Urothelium cell line (cell line): ENCODE results near the gene WDR4.
A peak's percentile ranks its signal among the peaks of the same experiment; 100 is the strongest.
"Not testable (repeated sequence)": the region's sequence is repeated elsewhere in the genome, so short reads cannot be mapped to it uniquely, and the experiment has no call there.

Experiments
- DNase-seq: peaks from one replicate; pipeline ENCODE4 v3.0.0; 2011; ENCODE audit warnings: low spot score, mixed read lengths
- FAIRE-seq: peaks from 2 replicates; lab custom pipeline; 2011; peaks lifted over from hg19 to GRCh38; lab: Jason Lieb, UNC

WDR4 gene, protein sequence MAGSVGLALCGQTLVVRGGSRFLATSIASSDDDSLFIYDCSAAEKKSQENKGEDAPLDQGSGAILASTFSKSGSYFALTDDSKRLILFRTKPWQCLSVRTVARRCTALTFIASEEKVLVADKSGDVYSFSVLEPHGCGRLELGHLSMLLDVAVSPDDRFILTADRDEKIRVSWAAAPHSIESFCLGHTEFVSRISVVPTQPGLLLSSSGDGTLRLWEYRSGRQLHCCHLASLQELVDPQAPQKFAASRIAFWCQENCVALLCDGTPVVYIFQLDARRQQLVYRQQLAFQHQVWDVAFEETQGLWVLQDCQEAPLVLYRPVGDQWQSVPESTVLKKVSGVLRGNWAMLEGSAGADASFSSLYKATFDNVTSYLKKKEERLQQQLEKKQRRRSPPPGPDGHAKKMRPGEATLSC

GRCh38 chr21:42878993-42879787 lies at the start of gene WDR4:
TSS of gene WDR4 (minus strand) at chr21:42879539. CDS start at chr21:42879495, 44 bp downstream.
- DNase-seq = peak; percentile 98
- FAIRE-seq = peak; percentile 72

- FAIRE-seq, DNase-seq: not testable (repeated sequence)
Observed at GRCh38 chr21:42927474-42928200, 48.3 kb upstream of the WDR4 start.

DNA sequence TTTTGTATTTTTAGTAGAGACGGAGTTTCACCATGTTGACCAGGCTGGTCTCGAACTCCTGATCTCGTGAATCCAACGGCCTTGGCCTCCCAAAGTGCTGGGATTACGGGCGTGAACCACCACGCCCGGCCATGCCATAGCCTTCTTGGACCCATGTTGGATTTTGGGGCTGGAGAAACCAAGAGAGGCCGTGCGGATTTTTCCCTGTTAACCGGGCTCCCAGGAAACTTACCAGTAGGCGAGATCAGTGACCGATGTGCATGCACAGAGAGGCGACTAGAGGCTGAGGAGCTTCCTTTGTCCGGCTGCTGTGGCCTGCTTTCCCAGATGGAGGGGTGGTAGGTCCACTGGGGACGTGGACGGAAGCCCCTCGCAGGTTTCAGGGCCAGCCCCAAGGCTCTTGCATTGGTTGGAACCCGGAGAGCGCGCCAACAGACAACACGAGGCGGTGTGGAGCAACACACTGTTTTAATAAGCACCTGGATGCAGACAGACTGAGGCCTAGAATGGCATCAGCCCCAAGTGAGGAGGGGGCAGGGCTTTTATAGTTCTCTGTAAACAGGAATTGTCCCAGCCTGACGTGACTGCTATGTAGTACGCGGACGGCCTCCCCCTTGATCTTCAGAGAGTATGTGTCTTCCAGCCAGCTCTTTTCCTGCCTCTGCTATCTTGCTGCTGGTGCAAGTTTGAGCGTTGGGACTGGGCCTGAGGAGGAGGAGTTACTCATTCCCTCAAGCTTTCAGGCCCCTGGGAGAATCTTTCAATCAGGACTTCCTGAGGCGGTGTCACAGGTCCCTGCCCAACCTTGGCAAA lies 46.0 kb upstream of the WDR4 start, which contains the start of gene ERVH48-1:
Gene ERVH48-1 (minus strand): TSS at position 517 of the 813 bp plus-strand sequence. CDS start 6,624 bp downstream, outside the sequence.
- DNase-seq = no peak
- no peak for FAIRE-seq

DNA sequence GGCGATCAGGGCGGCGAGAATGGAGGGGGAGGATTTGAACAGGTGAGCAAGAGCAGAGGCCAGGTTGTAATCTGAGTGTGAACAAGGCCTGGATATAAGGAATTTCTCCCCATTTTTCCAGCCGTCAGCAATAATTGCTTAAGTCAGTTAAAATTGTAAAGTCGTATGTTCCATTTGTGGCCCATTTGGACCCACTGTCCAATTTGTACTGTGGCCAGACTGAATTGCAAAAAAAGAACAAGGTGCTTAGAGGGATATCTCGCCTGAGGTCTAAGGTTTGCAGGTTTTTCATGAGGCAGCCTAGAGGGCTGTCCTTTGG lies 45.1 kb upstream of the WDR4 start:
- DNase-seq (no peak), FAIRE-seq (no peak)

DNA sequence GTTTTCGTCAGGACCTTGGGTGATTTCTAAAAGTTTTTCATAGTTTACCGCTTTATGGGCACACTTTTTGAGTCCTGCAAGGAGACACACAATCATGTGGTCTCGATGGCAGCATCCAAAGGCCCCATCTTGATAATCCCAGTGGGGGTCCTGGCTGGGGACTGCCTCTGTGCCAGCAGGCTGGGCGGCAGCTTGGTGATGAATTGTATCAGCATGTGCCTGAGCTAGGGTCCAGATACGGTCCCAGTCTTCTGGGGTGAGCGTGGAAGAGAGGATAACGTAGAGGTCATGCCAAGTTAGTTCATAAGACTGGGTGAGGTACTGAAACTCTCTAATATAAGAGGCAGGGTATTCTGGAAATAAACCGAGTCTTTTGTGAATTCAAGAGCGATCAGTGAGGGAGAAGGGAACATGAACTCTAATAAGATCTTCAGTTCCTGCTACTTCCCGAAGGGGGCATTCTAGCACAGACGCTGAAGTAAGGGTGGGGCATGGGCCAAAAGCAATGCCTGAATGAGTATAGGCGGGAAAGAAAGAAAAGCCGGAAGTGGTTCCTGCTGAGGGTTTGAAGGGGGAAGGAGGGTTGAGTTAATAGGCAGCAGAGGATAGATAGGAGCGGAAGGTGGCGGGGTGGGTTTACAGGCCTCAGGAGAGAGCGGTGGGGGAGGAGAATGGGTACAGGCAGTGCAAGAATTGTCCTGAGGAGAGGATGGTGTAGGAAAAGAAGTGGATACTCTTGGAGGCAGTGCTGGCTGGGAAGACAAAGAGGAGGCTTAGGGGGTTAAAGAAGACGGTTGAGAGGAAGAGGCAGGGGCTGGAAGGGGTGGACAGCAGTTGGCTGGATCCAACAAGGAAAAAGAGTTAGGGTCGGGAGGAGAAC lies 44.5 kb upstream of the WDR4 start:
- DNase-seq = peak; percentile 68
- no peak for FAIRE-seq

DNA sequence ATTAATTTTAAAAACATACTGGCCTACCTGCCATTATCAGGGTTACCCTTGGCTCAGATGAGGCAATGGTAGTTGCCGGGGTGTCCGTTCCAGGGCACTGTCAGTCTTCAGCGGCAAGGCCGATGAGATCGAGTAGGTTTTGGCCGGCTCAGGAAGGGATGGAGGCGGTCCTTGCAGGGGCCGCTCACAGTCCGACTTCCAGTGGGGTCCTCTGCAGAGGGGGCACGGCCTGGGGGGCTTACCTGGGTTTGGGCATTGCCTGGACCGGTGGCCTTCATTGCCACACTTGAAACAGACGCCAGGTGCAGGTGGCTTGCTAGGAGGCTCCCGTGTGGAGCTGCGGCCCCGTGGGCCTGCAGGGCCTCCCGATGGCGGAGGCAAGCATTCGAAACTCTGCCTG lies 43.6 kb upstream of the WDR4 start:
- no peak for DNase-seq
- no peak for FAIRE-seq

DNA sequence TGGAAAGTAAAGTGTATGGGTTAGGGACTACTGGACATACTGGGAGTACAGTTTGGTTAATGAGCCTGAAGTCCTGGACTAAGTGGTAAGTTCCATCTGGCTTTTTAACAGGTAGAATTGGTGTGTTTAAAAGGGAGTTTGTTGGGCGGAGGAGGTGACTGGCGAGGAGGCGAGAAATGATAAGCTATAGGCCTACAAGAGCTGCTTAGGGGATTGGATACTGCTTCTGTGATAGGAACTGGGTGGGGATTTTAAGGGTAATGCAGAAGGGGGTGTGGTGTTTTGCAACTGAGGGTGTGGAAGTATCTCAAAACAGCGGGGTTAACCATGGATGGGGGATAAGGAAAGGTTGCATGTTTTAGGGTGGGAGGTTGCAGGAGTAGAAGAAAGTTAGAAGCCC lies 42.6 kb upstream of the WDR4 start:
- no peak for DNase-seq
- no peak for FAIRE-seq

DNA sequence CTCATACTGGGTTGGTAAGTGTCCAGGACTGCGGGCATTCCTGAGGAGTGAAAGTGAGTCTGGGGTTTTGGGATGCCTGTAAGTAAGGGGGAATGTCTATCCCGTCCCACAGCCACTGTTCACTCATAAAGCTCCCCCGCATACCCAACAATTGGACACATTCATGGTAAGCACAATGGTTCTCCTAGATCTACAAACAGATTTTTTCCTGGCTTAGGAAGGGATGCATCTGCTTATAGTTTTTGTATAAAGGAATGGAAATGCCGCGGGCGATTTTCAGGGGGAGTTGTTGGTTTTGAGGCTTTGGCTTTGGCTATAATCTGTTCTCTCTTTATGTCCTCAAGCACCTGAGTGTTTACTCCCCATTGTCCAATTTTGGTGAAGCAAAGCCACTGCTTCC lies 39.0 kb upstream of the WDR4 start:
- DNase-seq (no peak), FAIRE-seq (no peak)

DNA sequence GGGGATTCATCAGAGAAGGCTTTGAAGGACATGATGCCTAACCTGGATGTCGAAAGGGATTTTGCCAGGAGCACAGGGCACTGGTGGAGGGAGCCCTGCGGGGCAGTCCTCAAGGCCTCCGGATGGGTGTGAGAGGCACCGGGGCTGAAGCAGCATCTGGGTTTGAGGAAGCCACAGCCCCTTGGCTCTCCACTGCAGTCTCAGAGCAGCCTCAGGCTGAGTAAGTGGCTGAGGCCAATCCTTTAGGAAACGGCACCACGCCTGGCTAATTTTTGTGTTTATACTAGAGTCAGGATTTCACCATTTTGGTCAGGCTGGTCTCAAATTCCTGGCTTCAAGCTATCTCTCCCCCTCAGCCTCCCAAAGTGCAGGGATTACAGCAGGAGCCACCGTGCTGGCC lies 34.1 kb upstream of the WDR4 start:
- FAIRE-seq (no peak), DNase-seq (no peak)

GRCh38 chr21:42911920-42912319 lies 32.6 kb upstream of the WDR4 start:
- FAIRE-seq, DNase-seq: not testable (repeated sequence)

GRCh38 chr21:42908484-42908883 lies 29.1 kb upstream of the WDR4 start:
- not testable (repeated sequence) for DNase-seq, FAIRE-seq

DNA sequence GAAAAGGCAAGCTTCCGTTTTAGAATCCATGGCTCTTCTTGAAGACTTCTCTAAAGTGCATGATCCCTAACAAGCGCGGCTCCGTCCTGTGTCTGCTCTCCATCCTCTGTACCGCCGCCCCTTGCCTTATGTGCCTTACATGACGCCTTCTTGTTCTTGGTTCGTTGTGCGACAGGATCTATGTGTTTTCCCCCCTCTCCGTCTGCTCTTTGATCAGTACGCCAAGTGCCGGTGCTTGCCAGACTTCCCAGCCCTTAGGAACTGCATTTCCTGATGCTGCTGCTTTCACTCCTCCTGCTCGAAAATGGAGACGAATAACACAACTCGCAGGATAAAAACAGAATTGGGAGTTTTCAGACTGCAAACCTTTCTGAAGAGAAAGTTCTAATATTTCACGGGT lies 26.9 kb upstream of the WDR4 start:
- FAIRE-seq (no peak), DNase-seq (no peak)

DNA sequence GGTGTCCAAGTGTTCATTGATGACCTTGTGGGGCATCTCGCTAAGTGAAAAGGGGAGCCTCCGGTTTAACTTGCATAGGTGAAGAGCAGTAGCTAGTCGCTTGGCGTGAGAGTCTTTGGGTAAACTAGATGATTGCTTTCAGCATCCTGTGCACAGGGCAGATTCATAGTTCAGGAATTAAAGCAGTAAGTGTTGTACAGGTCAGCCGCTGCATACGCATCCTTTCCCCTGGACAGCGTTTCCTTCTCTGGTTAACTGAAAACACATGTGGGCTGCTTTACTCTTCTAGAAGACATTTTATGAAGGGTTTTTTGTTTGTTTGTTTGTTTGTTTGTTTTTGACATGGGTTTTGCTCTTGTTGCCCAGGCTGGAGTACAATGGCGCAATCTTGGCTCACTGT lies 25.9 kb upstream of the WDR4 start:
- no peak for DNase-seq
- FAIRE-seq = no peak

DNA sequence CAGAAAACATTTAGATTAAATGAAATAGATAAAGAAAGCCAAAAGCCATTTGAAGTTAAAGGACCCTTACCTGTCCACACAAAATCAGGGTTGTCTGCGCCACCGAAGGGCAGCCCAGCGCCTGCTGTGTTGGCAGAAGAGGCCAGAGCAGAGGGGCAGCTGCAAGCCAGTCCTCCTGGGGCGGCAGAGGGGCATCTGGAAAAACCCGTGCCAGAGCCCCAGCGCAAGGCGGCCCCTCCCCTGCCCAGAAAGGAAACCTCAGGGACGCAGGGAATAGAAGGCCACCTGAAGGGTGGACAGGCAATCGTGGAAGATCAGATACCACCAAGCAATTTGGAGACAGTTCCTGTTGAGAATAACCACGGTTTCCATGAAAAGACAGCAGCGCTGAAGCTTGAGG lies 24.5 kb upstream of the WDR4 start:
- DNase-seq (no peak), FAIRE-seq (no peak)

GRCh38 chr21:42900446-42900845 lies 21.1 kb upstream of the WDR4 start:
- FAIRE-seq = no peak
- DNase-seq = no peak

GRCh38 chr21:42892931-42893755 lies 13.8 kb upstream of the WDR4 start, which contains the start of gene NDUFV3:
TSS of gene NDUFV3 (plus strand) at chr21:42893309. CDS start at chr21:42893334, 25 bp downstream.
- FAIRE-seq = peak; percentile 94
- DNase-seq = peak; percentile 99

GRCh38 chr21:42892582-42892930 lies 13.2 kb upstream of the WDR4 start:
- no peak for FAIRE-seq
- no peak for DNase-seq

GRCh38 chr21:42887326-42887725 lies 8.0 kb upstream of the WDR4 start:
- DNase-seq (no peak), FAIRE-seq (no peak)

- FAIRE-seq (no peak), DNase-seq (no peak)
Observed at GRCh38 chr21:42883921-42884320, 4.6 kb upstream of the WDR4 start.
